ENCODE measurements around the gene UMOD. TPM values are rescaled to one million over a fixed set of nuclear protein-coding genes. Genes with fewer than 3 reads are reported as not detected.

UMOD gene
- total and polyA plus RNA-seq, 2 donors (not counting 3 experiments of a cell fraction or from before 2014, with no cell fraction given): not detected

- H3K9me3 ChIP-seq (replicated peaks; ENCODE audit: control insufficient read depth, insufficient read depth, low read length): no peaks in the 10 kb centered on the region
- no peaks in the 10 kb centered on the region for H3K27me3 ChIP-seq (ENCODE audit: control insufficient read depth in 2 of 2, insufficient read depth in 2 of 2, low read length in 2 of 2)
- intact Hi-C loops (cut with micrococcal nuclease) (no loop called here), dilution Hi-C loops (cut with MboI; ENCODE audit: extremely low pct_ligation_motif_present, low sequenced_read_pairs) (no loop called here)
- H3K4me2 ChIP-seq (ENCODE audit: insufficient read depth, low read length): no peak overlapping the region
- ChIA-PET POLR2A (no interaction called here), CTCF (no interaction called here)
- DNase-seq (ENCODE audit: low read depth, low spot score): no peak
- H4K20me1 ChIP-seq (replicated peaks; ENCODE audit: control insufficient read depth, extremely low read depth, insufficient read depth, low read length): no peaks in the 10 kb centered on the region
- no peak overlapping the region for H2AFZ ChIP-seq (ENCODE audit: low read depth, low read length)
- H3K27ac ChIP-seq (ENCODE audit: insufficient read depth, low read depth, low read length): no peak overlapping the region
- H3K36me3 ChIP-seq (ENCODE audit: control insufficient read depth in 2 of 2, extremely low read depth in 1 of 2, insufficient read depth in 2 of 2, low read length in 2 of 2): no peaks in the 10 kb centered on the region
- FAIRE-seq: no peak
- TF ChIP-seq POLR2A (IDR thresholded peaks at IDR 0.05; ENCODE audit: low read depth, low read length): no peak
- TF ChIP-seq MYC (IDR thresholded peaks at IDR 0.05; ENCODE audit: low read depth, low read length): no peak
- TF ChIP-seq CTCF (IDR thresholded peaks at IDR 0.05; ENCODE audit: extremely low read depth in 1 of 2, insufficient read depth in 1 of 2, low read depth in 1 of 2, low read length in 2 of 2): no peak
- TF ChIP-seq, protein P1, sequence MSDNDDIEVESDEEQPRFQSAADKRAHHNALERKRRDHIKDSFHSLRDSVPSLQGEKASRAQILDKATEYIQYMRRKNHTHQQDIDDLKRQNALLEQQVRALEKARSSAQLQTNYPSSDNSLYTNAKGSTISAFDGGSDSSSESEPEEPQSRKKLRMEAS (IDR thresholded peaks at IDR 0.05; ENCODE audit: insufficient read depth, insufficient read length): no peak
- TF ChIP-seq JUN (IDR thresholded peaks at IDR 0.05; ENCODE audit: borderline replicate concordance, insufficient read depth, insufficient read length, low read depth): no peak
- no peak for TF ChIP-seq FOS (IDR thresholded peaks at IDR 0.05; ENCODE audit: borderline replicate concordance, insufficient read depth, low read length)
- no peak for TF ChIP-seq POLR2AphosphoS5 (IDR thresholded peaks at IDR 0.05; ENCODE audit: insufficient read depth, low read depth, low read length)
- no peak for TF ChIP-seq GATA2 (IDR thresholded peaks at IDR 0.05; ENCODE audit: insufficient read depth, insufficient read length, low read depth, low read length)
- TF ChIP-seq EZH2 (IDR thresholded peaks at IDR 0.05; ENCODE audit: borderline replicate concordance, low read depth, low read length, severe bottlenecking): no peak
- H3K9me1 ChIP-seq (replicated peaks; ENCODE audit: control insufficient read depth, extremely low read depth, insufficient read depth, low read length): no peaks in the 10 kb centered on the region
- no peak overlapping the region for H3K9ac ChIP-seq (replicated peaks; ENCODE audit: extremely low read depth, insufficient read depth, low read length)
- no TSS peak for BruUV-seq (replicated peaks)
- no peak overlapping the region for H3K4me3 ChIP-seq (replicated peaks in 1 of 3; ENCODE audit: insufficient read depth in 1 of 3, low read depth in 1 of 3, low read length in 3 of 3)
- no peaks in the 10 kb centered on the region for H3K4me1 ChIP-seq (ENCODE audit: control insufficient read depth, extremely low read depth, insufficient read depth, low read length)
- no peaks in the 10 kb centered on the region for H3K79me2 ChIP-seq (ENCODE audit: control insufficient read depth, insufficient read depth, low read length)
These were observed 41.8 kb downstream of the UMOD start for GRCh38 chr16:20310421-20311395.
